Hepatocyte (in vitro differentiated cells): ENCODE data around the gene ERGIC1.

Experiments used
- CTCF ChIP-seq: fragments of 200-600 bp; sonication (generic); IDR thresholded peaks from 2 replicates; pipeline ENCODE4 v1.5.1; 2016; ENCODE audit warnings: antibody characterized with exemption, mild to moderate bottlenecking; ENCODE audit not compliant: poor library complexity
- EZH2 ChIP-seq: fragments of 200-600 bp; sonication (generic); IDR thresholded peaks from 2 replicates; pipeline ENCODE4 v1.6.1; 2016; ENCODE audit warnings: antibody characterized with exemption, mild to moderate bottlenecking, borderline replicate concordance
- EZH2phosphoT487 ChIP-seq: fragments of 200-600 bp; sonication (generic); IDR thresholded peaks from one replicate; pipeline ENCODE4 v1.6.1; 2018; ENCODE audit warnings: antibody characterized with exemption, mild to moderate bottlenecking, low read depth, moderate library complexity; ENCODE audit not compliant: unreplicated experiment, severe bottlenecking

GRCh38 chr5:172809774-172810173 lies 24.3 kb upstream of the ERGIC1 start:
- TF ChIP-seq CTCF = no peak
- TF ChIP-seq EZH2 = no peak
- TF ChIP-seq EZH2phosphoT487 = no peak
